Measurements from ENCODE around the gene BMERB1. TPM values are rescaled to one million over a fixed set of nuclear protein-coding genes. Genes with fewer than 3 reads are reported as not detected.

Gene BMERB1
- total RNA-seq, 1 donor from 2014 or later, result 47.9 TPM

DNA sequence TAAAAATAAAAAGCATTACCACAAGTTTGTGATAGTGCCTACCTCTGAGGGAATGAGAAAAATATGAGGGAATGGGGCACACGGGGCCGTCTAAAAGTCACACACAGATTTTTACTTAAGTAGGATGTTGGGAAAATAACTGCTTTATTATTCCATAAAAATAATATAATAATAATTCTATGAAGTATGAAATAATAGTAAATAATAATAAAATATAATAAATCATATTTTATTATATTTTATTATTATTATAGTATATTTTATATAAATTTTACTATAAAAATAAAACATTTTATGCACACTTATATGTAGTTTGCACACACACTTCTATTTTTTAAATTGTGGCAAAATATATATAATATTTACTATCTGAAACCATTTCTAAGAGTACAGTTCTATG, 92.3 kb downstream of the BMERB1 start:
- Mint-ChIP-seq H3K4me3 (ENCODE audit: unreplicated experiment) (no peak overlapping the region), H3K9me3 (ENCODE audit: unreplicated experiment) (peaks cover 5% of the 10 kb centered on the region), H3K27ac (ENCODE audit: unreplicated experiment) (no peak overlapping the region), H3K4me1 (ENCODE audit: unreplicated experiment) (peaks cover 17% of the 10 kb centered on the region), H3K36me3 (ENCODE audit: unreplicated experiment) (peaks cover 10% of the 10 kb centered on the region), H3K27me3 (ENCODE audit: unreplicated experiment) (no peaks in the 10 kb centered on the region)
- no peak for TF ChIP-seq CTCF (IDR thresholded peaks at IDR 0.05)
- no peak for DNase-seq (ENCODE audit: extremely low spot score, unreplicated experiment)

GRCh38 chr16:15529673-15530072, 95.3 kb downstream of the BMERB1 start:
- no peak for TF ChIP-seq CTCF (IDR thresholded peaks at IDR 0.05)
- H3K27ac Mint-ChIP-seq (ENCODE audit: unreplicated experiment), result no peak overlapping the region
- peaks cover 5% of the 10 kb centered on the region for H3K4me1 Mint-ChIP-seq (ENCODE audit: unreplicated experiment)
- no peak overlapping the region for H3K4me3 Mint-ChIP-seq (ENCODE audit: unreplicated experiment)
- no peak for DNase-seq (ENCODE audit: extremely low spot score, unreplicated experiment)
- no peaks in the 10 kb centered on the region for H3K27me3 Mint-ChIP-seq (ENCODE audit: unreplicated experiment)
- peaks cover 5% of the 10 kb centered on the region for H3K9me3 Mint-ChIP-seq (ENCODE audit: unreplicated experiment)
- peaks cover 10% of the 10 kb centered on the region for H3K36me3 Mint-ChIP-seq (ENCODE audit: unreplicated experiment)

DNA sequence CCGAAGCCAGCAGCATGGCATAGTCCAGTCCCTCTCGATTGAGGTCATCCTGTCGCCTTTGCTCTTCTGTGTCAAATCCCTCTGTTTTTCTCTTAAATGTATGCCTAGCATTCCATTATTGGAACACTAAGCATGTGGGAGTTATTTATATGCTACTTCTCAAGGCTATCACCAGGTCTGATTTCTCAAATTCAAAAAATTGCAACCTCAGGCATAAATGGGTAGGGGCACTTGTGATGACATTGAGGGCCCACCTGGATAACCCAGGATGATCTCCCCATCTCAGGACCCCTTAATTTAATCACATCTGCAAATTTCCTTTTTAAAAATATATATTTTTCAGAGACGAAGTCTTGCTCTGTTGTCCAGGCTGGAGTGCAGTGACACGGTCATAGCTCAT, 95.7 kb downstream of the BMERB1 start:
- H3K27ac Mint-ChIP-seq (ENCODE audit: unreplicated experiment), result no peak overlapping the region
- DNase-seq (ENCODE audit: extremely low spot score, unreplicated experiment), result no peak
- peaks cover 14% of the 10 kb centered on the region for H3K36me3 Mint-ChIP-seq (ENCODE audit: unreplicated experiment)
- no peaks in the 10 kb centered on the region for H3K27me3 Mint-ChIP-seq (ENCODE audit: unreplicated experiment)
- H3K4me3 Mint-ChIP-seq (ENCODE audit: unreplicated experiment), result no peak overlapping the region
- peaks cover 5% of the 10 kb centered on the region for H3K9me3 Mint-ChIP-seq (ENCODE audit: unreplicated experiment)
- H3K4me1 Mint-ChIP-seq (ENCODE audit: unreplicated experiment), result peaks cover 5% of the 10 kb centered on the region
- TF ChIP-seq CTCF (IDR thresholded peaks at IDR 0.05), result no peak

GRCh38 chr16:15532825-15533224, 98.4 kb downstream of the BMERB1 start:
- H3K4me1 Mint-ChIP-seq (ENCODE audit: unreplicated experiment), result peaks cover 2% of the 10 kb centered on the region

DNA sequence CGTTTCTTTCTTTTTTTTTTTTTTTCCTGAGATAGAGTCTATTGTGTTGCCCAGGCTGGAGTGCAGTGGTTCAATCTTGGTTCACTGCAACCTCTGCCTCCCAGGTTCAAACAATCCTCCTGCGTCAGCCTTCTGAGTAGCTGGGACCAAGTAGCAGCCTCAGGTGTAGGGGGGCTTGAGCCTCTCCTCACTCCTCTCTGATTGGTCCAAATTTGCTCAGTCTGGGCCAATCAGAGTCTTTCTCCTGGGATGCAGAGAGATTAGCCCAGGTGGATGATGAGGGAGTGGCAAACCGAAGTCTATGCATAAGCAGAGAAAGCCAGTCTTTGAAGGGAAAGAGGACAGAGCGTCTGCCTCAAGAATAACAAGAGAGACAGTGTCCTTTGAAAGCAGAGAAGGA, 99.0 kb downstream of the BMERB1 start:
- DNase-seq (ENCODE audit: extremely low spot score, unreplicated experiment), result no peak
- TF ChIP-seq CTCF (IDR thresholded peaks at IDR 0.05), result no peak
- Mint-ChIP-seq H3K4me3 (ENCODE audit: unreplicated experiment) (no peak overlapping the region), H3K4me1 (ENCODE audit: unreplicated experiment) (no peaks in the 10 kb centered on the region), H3K9me3 (ENCODE audit: unreplicated experiment) (no peaks in the 10 kb centered on the region), H3K27me3 (ENCODE audit: unreplicated experiment) (no peaks in the 10 kb centered on the region), H3K36me3 (ENCODE audit: unreplicated experiment) (peaks cover 18% of the 10 kb centered on the region), H3K27ac (ENCODE audit: unreplicated experiment) (no peak overlapping the region)

More at GRCh38 chr16:15532825-15533224, 98.4 kb downstream of the BMERB1 start:
- Mint-ChIP-seq H3K27me3 (ENCODE audit: unreplicated experiment) (no peaks in the 10 kb centered on the region), H3K36me3 (ENCODE audit: unreplicated experiment) (peaks cover 20% of the 10 kb centered on the region), H3K9me3 (ENCODE audit: unreplicated experiment) (peaks cover 4% of the 10 kb centered on the region), H3K27ac (ENCODE audit: unreplicated experiment) (no peak overlapping the region), H3K4me3 (ENCODE audit: unreplicated experiment) (no peak overlapping the region)
- DNase-seq (ENCODE audit: extremely low spot score, unreplicated experiment), result no peak
- TF ChIP-seq CTCF (IDR thresholded peaks at IDR 0.05), result no peak
